Islet precursor cell (in vitro differentiated cells): ENCODE measurements around the gene MAGEA3.

ENCODE experiments used
- DNase-seq: peaks from one replicate; pipeline ENCODE4 v3.0.0-alpha.2; 2018

Gene MAGEA3

DNA sequence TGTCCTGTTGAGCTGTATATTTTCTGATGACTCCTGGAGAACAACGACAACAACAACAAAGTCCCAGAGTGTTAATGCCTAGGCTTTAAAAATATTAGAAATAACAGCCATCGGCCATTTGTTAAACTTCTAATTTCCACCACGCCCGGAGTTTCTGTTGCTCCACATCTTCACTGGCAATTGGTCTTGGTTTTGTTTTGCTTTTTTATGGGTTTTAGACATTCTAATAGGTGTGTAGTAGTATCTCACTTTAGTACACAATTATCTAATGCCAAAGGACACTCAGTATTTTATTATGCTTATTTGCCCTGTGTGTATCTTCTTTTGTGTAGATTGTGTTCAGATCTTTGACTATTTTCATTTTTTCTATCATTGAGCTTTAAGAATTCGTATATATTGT is 40.0 kb downstream of the MAGEA3 start:
- no peak for DNase-seq
